Activated T-cell treated with anti-CD3 and anti-CD28 coated beads, Interleukin-2, amount 50 U/mL, for 4 hours (primary cell): Measurements from ENCODE around the gene ANKLE2. TPM values are rescaled to one million over a fixed set of nuclear protein-coding genes. Genes with fewer than 3 reads are reported as not detected.
"Not testable (repeated sequence)": the region's sequence is repeated elsewhere in the genome, so short reads cannot be mapped to it uniquely, and the experiment has no call there.

Experiments used
- ATAC-seq, 2 donors: fragments of 200-7000 bp; cut with Tn5 transposase; one replicate each; pipeline ENCODE4 v1.10.0; 2021
- DNase-seq: peaks from one replicate; pipeline ENCODE4 v3.0.0-alpha.2; 2020
- H3K27me3 Mint-ChIP-seq: one replicate; pipeline ENCODE4 v1.8.0; 2021; ENCODE audit warnings: low read depth, mixed read lengths
- H3K36me3 Mint-ChIP-seq: one replicate; pipeline ENCODE4 v1.8.0; 2022; ENCODE audit warnings: mixed read lengths; ENCODE audit not compliant: insufficient read depth
- H3K4me1 Mint-ChIP-seq: one replicate; pipeline ENCODE4 v1.8.0; 2021; ENCODE audit warnings: low read depth, mixed read lengths
- H3K4me3 Mint-ChIP-seq: one replicate; pipeline ENCODE4 v1.8.0; 2021; ENCODE audit warnings: mild to moderate bottlenecking, moderate library complexity, mixed read lengths
- H3K9me3 Mint-ChIP-seq: one replicate; pipeline ENCODE4 v1.8.0; 2021; ENCODE audit warnings: mixed read lengths
- total RNA-seq, 3 donors: library from RNA; stranded (reverse); gene quantifications; one replicate each; pipeline ENCODE4 v1.2.1, GENCODE V29; 2021

The ANKLE2 gene
- total RNA-seq, 3 donors from 2014 or later = 96.7 to 112 (median 111) TPM

DNA sequence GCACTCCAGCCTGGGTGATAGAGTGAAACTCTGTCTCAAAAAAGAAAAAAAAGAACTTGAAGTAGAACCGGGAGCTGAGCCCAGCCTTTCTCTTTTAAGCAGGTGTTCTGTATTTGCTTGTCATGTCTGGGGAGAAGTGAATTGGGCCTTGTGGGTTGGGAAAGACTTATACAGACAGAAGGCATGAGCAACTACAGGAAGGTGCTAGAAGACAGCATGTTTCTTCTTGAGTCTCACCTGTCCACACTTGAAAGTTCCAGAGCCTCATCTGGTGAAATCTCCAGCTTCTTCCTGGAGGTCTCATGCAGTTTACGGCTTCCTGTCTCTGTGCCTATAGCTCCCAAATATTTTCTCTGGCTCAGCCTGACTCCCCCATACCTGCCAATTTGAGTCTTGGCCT, 48.5 kb downstream of the ANKLE2 start:
- ATAC-seq (no peak), DNase-seq (no peak)
- Mint-ChIP-seq H3K4me3 (peak overlapping the region; percentile 42), H3K4me1 (peaks cover 23% of the 10 kb centered on the region), H3K27me3 (no peaks in the 10 kb centered on the region), H3K36me3 (peaks cover 9% of the 10 kb centered on the region), H3K9me3 (peaks cover 5% of the 10 kb centered on the region)

DNA sequence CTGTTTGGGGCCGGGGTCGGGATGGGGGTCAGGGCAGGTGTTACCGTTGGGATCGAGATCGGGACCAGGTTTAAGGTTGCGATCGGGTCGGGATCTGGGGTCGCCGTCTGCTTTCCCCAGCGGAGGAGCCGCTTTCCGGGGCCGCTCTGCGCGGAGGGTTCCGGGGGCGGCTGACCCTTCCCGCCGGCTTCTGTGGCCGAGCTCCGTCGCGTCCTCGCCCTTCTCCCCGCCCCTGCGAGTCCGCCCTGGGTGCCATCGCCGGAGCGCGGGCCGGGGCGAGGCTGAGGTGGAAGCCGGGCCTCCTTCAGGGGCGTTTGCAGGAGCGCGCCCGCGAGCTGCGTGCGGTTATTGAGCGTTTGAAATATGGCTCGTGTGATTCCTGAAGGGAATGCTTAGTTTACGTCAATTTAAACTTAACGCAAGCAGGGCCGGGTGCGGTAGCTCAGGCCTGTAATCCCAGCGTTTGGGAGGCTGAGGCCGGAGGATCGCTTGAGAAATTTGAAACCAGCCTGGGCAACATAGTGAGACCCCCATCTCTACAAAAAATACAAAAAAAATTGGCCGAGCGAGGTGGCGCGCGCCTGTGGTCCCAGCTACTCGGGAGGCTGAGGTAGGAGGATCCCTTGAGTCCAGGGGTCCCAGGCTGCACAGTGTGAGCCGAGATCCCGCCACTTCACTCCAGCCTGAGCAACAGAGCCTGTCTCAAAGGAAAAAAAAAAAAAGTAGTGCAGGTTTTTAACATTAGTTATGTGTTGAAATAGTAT, 50.4 kb downstream of the ANKLE2 start:
- Mint-ChIP-seq H3K27me3 (no peaks in the 10 kb centered on the region), H3K36me3 (peaks cover 9% of the 10 kb centered on the region)
- peak; percentile 27 to 33 for ATAC-seq

DNA sequence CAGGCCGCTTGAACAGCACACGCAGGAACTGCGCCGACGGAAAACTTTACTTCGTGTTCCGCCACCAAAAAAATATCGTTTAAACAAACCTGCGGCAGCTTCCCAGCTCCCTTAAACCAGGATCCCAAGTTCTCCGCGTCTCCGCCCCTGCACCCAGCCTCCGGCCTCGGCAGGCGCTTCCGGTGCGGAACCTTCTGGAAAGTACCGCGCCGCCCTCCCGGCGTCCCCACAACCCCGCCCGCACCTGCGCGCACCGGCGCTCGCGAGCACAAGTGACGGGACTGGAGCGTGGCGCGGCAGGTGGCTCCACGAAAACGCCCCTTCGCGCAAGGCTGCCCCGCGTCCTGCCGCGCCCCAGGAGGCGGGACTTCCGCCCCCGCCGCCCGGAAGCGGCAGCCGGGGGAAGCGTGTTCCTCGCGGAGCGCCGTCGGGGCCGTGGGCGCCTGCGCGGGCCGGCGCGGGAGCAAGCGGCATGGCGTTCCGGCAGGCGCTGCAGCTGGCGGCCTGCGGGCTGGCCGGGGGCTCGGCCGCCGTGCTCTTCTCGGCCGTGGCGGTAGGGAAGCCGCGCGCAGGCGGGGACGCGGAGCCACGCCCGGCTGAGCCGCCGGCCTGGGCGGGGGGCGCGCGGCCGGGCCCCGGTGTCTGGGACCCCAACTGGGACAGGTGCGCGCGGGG, 51.1 kb downstream of the ANKLE2 start, which contains the start of gene PGAM5:
Gene PGAM5, plus strand, starts transcription at position 438 of the 675 bp plus-strand sequence. Its CDS starts 35 bp downstream, at position 473.
- Mint-ChIP-seq H3K36me3 (peaks cover 9% of the 10 kb centered on the region), H3K4me3 (peak within 1 kb of the TSS; percentile 88), H3K4me1 (peaks cover 23% of the 10 kb centered on the region), H3K27me3 (no peaks in the 10 kb centered on the region), H3K9me3 (peaks cover 14% of the 10 kb centered on the region)
- DNase-seq (peak; percentile 90), ATAC-seq (peak; percentile 94 to 96)

More for the DNA sequence above, 50.4 kb downstream of the ANKLE2 start:
- H3K4me3 Mint-ChIP-seq = peak overlapping the region; percentile 88
- peaks cover 23% of the 10 kb centered on the region for H3K4me1 Mint-ChIP-seq
- H3K9me3 Mint-ChIP-seq = peaks cover 14% of the 10 kb centered on the region
- DNase-seq = no peak

DNA sequence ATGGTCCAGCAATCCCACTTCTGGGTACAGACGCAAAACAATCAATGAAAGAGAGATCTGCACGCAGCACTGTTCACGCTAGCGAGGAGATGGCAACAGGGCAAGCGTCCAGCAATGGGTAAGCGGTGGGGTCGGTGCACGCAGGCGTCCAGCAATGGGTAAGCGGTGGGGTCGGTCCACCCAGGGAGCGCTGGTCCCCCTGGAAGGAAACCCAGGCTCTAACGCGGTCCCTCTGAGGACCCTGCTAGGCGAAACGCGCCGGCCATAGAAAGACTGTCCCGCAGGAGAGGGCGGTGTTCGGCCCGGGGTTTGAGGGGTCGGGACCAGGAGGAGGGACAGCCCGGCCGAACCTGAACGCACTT, 51.6 kb downstream of the ANKLE2 start:
- ATAC-seq (peak; percentile 4 to 8), DNase-seq (no peak)
- H3K9me3 Mint-ChIP-seq = peaks cover 14% of the 10 kb centered on the region
- peak overlapping the region; percentile 86 for H3K4me3 Mint-ChIP-seq
- H3K27me3 Mint-ChIP-seq = no peaks in the 10 kb centered on the region
- peaks cover 9% of the 10 kb centered on the region for H3K36me3 Mint-ChIP-seq
- peaks cover 23% of the 10 kb centered on the region for H3K4me1 Mint-ChIP-seq

DNA sequence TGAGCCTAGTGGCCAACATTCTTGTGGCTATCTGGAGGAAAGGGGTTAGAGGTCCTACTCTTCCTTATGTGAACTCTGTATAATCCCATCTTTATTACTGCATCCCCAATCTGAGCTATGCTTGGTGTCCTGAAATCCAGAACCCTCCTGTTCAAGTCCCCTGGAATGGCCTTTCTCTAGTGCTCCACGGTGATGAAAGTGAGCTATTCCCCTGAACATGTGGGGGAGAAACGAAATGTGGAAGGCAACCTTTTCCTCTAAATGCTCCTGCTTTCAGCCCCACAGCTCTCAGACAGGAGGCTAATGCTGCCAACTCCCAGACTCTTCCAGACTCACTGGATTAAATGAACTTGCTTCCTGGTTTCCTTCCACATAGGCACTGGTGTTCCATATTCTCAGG, 53.5 kb downstream of the ANKLE2 start:
- H3K4me1 Mint-ChIP-seq = peaks cover 16% of the 10 kb centered on the region
- H3K27me3 Mint-ChIP-seq = no peaks in the 10 kb centered on the region
- H3K9me3 Mint-ChIP-seq = peaks cover 14% of the 10 kb centered on the region
- H3K4me3 Mint-ChIP-seq = no peak overlapping the region
- no peak for DNase-seq
- no peak for ATAC-seq
- H3K36me3 Mint-ChIP-seq = peaks cover 4% of the 10 kb centered on the region

DNA sequence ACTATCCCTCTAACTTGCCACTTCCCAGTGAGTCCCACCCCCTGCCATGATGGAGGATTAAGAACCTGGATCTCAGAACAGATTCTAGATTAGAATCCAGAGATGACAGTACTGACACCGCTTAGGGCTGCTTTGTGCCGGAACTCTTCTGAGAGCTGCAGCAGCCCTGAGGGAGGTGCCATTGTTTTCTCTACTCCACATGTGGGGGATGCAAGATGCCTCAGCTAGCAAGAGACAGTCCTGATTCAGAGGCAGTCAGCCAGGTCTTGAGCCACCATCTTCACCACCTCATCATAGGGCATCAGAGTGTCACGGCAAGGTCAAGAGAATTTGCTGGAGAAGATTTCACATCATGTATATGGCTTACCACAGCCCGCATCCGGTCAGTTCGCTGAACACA, 54.4 kb downstream of the ANKLE2 start:
- Mint-ChIP-seq H3K4me3 (no peak overlapping the region), H3K4me1 (peaks cover 10% of the 10 kb centered on the region), H3K27me3 (no peaks in the 10 kb centered on the region), H3K9me3 (peaks cover 14% of the 10 kb centered on the region), H3K36me3 (peaks cover 4% of the 10 kb centered on the region)
- ATAC-seq (no peak), DNase-seq (no peak)

DNA sequence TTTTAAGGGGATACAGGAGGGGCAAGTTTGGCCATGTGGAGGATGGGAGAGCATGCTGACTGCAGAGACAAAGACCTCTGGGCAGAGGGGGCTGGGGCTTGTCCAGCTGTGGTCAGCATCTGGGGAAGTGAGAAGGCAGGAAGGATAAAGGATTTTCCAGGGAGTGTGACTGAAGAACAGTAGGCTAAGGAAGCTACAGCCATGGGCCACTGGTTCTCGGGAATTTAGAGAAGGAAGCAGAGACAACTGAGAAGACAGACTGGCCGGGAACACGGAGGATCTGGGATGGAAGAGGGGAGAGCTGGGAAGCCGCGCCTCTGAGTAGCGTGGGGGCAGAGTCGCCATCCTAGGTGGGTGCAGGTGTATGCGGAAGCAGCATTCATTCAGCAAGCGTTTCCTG, 58.0 kb downstream of the ANKLE2 start:
- H3K36me3 Mint-ChIP-seq = peaks cover 5% of the 10 kb centered on the region
- no peaks in the 10 kb centered on the region for H3K4me1 Mint-ChIP-seq
- H3K4me3 Mint-ChIP-seq = no peak overlapping the region
- H3K9me3 Mint-ChIP-seq = peaks cover 14% of the 10 kb centered on the region
- H3K27me3 Mint-ChIP-seq = no peaks in the 10 kb centered on the region
- no peak for ATAC-seq
- no peak for DNase-seq

DNA sequence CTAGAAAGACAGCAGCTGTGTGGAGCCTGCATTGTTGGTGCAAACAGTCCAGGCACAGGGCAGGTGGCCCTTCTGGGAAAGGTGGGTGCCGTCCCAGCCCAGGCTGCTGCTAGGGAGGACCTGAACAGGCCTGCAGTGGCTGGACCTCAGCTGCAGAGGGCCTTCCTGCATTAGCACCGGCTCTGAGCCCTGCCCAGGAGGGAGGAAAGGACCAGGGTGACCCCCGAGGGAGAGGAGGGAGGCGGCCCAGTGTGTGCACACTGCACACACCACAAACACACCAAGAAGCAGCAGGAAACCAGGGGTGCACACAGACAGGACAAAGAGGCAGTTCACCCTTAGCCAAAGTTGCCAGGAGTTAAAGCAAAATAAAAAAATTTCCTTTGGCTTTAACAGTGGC, 59.0 kb downstream of the ANKLE2 start:
- Mint-ChIP-seq H3K36me3 (peaks cover 10% of the 10 kb centered on the region), H3K9me3 (peaks cover 7% of the 10 kb centered on the region), H3K27me3 (no peaks in the 10 kb centered on the region), H3K4me1 (no peaks in the 10 kb centered on the region), H3K4me3 (no peak overlapping the region)
- ATAC-seq (no peak), DNase-seq (no peak)

DNA sequence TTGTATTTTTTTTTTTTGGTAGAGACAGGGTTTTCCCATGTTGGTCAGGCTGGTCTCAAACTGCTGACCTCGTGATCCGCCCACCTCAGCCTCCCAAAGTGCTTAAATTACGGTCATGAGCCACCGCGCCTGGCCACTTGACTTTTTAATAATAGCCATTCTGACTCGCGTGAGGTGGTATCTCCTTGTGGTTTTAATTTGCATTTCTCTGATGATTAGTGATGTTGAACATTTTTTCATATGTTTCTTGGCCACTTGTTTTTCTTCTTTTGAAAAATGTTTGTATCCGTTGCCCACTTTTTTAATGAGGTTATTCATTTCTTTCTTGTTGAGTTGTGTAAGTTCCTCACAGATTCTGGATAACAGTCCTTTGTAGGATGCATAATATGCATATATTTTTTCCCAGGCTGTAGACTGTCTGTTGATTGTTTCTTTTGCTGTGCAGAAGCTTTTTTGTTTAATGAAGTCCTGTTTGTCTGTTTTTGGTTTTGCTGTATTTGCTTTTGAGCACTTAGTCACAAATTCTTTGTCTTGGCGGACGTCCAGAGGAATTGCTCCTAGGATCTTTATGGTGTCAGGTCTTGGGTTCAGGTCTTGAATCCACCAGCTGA, 61.3 kb downstream of the ANKLE2 start:
- ATAC-seq (no peak), DNase-seq (no peak)
- no peaks in the 10 kb centered on the region for H3K27me3 Mint-ChIP-seq
- no peaks in the 10 kb centered on the region for H3K4me1 Mint-ChIP-seq
- H3K36me3 Mint-ChIP-seq = peaks cover 8% of the 10 kb centered on the region
- H3K4me3 Mint-ChIP-seq = no peak overlapping the region
- H3K9me3 Mint-ChIP-seq = no peaks in the 10 kb centered on the region

DNA sequence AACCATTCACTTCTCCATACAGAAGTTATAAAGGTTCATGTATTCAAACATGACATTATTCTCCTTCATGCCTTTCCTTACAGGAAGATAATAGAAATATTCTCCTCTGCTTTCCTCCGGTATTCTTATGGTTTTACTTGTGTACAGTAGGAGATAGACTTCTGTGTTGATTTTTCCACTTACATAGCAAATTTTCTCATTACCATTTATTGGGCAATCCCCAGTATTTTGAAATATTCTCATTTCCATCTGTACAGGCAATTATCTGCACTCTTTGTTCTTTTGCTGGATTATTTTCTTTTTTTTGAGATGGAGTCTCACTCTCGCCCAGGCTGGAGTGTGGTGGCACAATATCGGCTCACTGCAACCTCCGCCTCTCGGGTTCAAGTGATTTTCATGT, 63.3 kb downstream of the ANKLE2 start:
- Mint-ChIP-seq H3K36me3 (peaks cover 8% of the 10 kb centered on the region), H3K4me3 (no peak overlapping the region), H3K9me3 (no peaks in the 10 kb centered on the region), H3K4me1 (no peaks in the 10 kb centered on the region), H3K27me3 (no peaks in the 10 kb centered on the region)
- DNase-seq = no peak
- ATAC-seq = no peak

DNA sequence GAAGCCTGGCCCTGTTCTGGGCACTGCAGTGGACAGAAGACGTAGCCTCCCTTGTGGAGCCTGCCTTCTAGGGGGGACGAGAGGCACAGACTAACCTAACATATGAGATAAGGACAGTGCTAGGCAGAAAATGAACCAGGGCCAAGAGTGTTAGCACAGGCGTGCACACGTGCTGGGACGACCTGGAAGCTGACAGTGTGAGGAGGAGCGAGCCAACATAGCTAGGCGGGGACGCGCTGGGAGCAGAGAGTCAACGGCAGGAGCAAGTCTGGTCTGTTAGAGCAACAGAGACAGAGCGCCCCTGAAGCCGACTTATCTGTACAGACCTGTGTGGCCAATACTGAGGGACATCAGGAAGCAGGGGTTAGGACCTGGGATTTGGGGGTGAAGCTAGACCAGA, 66.2 kb downstream of the ANKLE2 start:
- Mint-ChIP-seq H3K27me3 (no peaks in the 10 kb centered on the region), H3K9me3 (no peaks in the 10 kb centered on the region), H3K4me3 (no peak overlapping the region), H3K36me3 (peaks cover 8% of the 10 kb centered on the region), H3K4me1 (no peaks in the 10 kb centered on the region)
- DNase-seq = no peak
- ATAC-seq = no peak

DNA sequence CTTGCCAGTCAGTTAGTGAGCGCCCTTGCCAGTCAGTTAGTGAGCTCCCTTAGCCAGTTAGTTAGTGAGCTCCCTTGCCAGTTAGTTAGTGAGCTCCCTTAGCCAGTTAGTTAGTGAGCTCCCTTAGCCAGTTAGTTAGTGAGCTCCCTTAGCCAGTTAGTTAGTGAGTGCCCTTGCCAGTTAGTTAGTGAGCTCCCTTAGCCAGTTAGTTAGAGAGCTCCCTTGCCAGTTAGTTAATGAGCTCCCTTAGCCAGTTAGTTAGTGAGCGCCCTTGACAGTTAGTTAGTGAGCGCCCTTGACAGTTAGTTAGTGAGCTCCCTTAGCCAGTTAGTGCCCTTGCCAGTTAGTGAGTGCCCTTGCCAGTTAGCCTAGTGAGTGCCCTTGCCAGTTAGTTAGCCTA, 66.7 kb downstream of the ANKLE2 start:
- H3K27me3 Mint-ChIP-seq, DNase-seq, ATAC-seq, H3K4me1 Mint-ChIP-seq, H3K4me3 Mint-ChIP-seq, H3K9me3 Mint-ChIP-seq, H3K36me3 Mint-ChIP-seq: not testable (repeated sequence)

DNA sequence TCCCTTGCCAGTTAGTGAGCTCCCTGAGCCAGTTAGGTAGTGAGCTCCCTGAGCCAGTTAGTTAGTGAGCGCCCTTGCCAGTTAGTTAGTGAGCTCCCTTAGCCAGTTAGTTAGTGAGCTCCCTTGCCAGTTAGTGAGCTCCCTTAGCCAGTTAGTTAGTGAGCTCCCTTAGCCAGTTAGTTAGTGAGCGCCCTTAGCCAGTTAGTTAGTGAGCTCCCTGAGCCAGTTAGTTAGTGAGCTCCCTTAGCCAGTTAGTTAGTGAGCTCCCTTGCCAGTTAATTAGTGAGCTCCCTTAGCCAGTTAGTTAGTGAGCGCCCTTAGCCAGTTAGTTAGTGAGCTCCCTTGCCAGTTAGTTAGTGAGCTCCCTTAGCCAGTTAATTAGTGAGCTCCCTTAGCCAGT, 69.6 kb downstream of the ANKLE2 start:
- H3K27me3 Mint-ChIP-seq, H3K4me3 Mint-ChIP-seq, H3K4me1 Mint-ChIP-seq, H3K36me3 Mint-ChIP-seq, ATAC-seq, DNase-seq, H3K9me3 Mint-ChIP-seq: not testable (repeated sequence)

DNA sequence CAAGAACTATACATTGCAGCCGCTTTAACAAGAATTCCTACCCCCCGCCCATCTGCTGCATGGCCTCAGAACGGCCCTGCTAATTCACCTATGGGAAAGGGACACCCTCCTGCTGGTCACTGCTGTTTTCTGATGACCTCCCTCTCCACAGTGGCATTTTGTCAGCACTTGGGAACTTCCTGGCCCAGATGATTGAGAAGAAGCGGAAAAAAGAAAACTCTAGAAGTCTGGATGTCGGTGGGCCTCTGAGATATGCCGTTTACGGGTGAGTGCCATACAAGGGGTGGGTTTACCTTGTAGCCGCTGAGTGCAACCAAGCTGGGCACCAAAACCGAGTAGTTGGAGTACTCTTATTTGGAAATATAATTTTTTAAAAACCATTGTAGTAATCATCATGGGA, 71.5 kb downstream of the ANKLE2 start:
- ATAC-seq (no peak), DNase-seq (no peak)
- peak overlapping the region; percentile 64 for H3K4me3 Mint-ChIP-seq
- no peaks in the 10 kb centered on the region for H3K9me3 Mint-ChIP-seq
- peaks cover 16% of the 10 kb centered on the region for H3K4me1 Mint-ChIP-seq
- H3K36me3 Mint-ChIP-seq = no peaks in the 10 kb centered on the region
- no peaks in the 10 kb centered on the region for H3K27me3 Mint-ChIP-seq

DNA sequence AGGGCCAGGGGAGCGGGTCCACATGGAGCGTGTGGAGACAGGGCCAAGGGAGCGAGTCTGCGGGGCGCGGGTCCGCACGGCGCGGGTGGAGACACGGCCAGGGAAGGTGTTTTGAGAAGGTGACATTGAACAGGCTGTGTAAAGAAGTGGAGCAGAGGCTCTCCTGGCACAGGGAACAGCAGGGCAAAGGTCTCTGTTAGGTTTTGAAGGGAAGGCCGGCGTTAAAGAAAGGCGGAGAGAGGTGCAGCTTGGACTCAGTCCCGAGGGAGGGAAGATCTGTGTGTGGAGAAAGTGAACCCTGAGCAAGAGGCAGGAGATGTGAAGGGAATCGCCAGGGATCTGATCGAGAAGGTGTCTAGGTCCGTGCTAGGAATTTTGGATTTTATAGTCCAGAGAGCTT, 72.4 kb downstream of the ANKLE2 start:
- ATAC-seq (no peak), DNase-seq (no peak)
- H3K9me3 Mint-ChIP-seq = no peaks in the 10 kb centered on the region
- H3K4me3 Mint-ChIP-seq = peak overlapping the region; percentile 64
- no peaks in the 10 kb centered on the region for H3K36me3 Mint-ChIP-seq
- H3K4me1 Mint-ChIP-seq = peaks cover 17% of the 10 kb centered on the region
- H3K27me3 Mint-ChIP-seq = no peaks in the 10 kb centered on the region
